GM19324 (cell line): ENCODE measurements around the gene AOPEP.

Experiments used
- ATAC-seq: cut with Tn5 transposase; IDR thresholded peaks from one replicate; pipeline ENCODE4 v1.9.1; 2021; ENCODE audit warnings: mild to moderate bottlenecking, moderate library complexity; ENCODE audit not compliant: unreplicated experiment, low FRiP score

Gene AOPEP

DNA sequence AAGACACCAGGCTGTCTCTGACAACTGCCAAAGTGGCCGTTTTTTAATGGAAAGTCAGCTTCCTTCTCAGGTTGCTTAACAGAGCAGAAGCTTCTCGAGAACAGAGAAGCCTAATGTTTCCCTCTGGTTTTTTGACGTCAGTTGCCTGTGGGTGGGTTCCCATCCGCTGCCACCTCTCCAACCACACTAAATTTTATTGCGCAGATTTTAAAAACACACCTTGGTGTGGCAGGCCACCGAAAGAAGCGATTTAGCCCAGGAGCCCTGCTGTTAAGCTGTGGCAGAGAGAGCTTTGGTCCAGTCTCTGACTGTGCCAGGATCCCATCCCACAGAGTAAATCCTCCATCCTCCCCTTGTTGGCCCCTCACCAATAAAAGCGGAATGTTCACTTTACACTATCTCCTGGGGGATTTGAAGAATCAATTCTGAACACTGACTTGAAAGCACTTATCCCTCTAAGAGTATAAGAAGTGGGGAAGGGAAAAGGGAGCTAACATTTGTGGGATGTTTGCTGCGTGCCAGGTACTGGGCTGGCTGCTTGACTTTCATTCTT lies 181.6 kb downstream of the AOPEP start:
- ATAC-seq, result no peak

GRCh38 chr9:94908583-94909249 lies 182.2 kb downstream of the AOPEP start:
- ATAC-seq, result no peak

- ATAC-seq, result no peak
Observed at GRCh38 chr9:94909250-94909894, 182.9 kb downstream of the AOPEP start.

GRCh38 chr9:94909965-94910730 lies 183.6 kb downstream of the AOPEP start:
- no peak for ATAC-seq

GRCh38 chr9:94911211-94911610 lies 184.7 kb downstream of the AOPEP start:
- no peak for ATAC-seq

- no peak for ATAC-seq
Observed at GRCh38 chr9:94911986-94912635, 185.6 kb downstream of the AOPEP start.

DNA sequence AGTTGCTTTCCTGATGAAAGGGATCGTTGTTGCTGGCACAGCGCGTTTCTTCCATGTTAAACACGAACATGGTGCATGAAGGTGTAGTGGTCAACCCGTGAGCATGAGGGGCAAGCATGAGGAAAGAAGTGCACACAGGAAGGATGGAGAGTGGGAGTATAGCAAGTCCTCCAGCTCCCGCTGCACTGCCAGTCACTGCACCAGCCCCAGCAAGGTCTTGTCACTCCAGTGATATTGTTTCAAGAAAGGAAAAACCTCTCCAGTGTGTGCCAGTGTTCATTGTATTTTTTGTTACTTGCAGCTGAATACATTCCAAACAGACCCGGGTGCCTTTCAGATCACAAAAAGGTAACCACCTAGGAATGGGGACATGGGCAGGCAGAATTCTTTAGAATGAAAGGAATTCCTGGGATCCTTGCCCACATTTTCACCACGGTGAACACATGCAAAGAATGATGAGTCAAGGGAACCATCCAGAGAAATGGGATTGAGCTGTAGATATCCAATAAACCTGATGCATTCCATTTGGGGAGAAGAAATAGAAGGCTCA lies 186.3 kb downstream of the AOPEP start:
- ATAC-seq, result no peak

DNA sequence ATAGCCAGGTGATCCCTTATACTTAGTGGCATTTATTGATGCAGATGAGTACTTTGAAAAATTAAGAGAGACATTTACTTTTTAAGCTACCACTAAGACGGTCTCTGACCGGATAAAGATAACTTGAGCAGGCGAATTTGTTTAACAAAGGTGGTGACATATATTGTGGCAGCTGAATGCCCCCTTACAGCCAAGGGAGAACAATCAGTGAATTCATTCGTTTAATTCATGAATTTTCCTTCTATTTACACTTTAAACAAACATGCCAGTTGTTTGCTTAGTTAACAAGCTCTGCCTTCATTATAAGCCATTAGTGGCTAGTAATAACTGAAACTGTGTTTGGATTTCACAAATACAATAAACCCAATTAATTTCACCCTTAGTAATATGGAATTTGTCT lies 187.1 kb downstream of the AOPEP start:
- no peak for ATAC-seq

DNA sequence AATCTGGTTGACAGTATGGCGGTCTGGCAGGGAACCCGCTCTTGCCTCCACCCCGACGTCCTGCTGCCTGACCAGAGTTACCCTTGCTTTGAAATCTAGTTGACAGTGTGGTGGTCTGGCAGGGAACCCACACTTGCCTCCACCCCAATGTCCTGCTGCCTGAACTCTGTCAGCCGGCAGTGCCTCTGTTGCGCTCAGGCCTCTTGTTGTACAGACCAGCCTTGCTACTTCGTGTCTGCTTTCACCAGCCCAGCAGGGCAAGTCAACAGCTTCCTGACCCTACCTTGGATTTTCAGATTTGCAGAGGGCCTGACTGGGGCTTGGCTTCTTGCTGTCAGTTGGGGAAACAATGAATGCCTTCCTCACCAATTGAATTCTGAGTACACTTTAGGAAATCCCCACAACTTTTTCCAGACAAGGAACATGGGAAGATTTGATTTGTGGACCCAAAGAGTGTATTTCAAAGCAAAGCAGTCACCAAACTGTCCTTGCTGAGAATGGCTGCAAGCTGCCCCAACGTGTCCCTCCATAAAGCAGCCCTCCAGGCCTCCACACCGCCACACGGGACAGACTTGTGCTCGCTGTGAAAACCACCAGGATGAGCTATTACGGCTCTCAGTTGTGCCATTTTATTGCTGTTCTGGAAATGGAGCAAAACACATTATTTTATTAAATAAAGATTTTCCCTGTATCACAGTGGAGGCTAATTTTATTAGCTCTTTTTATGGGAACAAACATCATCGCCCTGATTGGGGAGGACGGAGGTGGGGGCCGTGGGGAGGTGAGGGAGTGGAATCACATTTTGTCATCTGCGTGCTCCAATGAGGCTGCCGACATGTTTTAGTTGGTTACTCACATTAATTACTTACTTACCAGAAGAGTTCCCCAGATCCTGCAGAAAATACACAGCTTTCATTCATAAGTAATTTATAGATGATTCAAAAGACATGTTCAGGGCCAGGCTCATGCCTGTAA lies 189.3 kb downstream of the AOPEP start:
- ATAC-seq, result no peak

DNA sequence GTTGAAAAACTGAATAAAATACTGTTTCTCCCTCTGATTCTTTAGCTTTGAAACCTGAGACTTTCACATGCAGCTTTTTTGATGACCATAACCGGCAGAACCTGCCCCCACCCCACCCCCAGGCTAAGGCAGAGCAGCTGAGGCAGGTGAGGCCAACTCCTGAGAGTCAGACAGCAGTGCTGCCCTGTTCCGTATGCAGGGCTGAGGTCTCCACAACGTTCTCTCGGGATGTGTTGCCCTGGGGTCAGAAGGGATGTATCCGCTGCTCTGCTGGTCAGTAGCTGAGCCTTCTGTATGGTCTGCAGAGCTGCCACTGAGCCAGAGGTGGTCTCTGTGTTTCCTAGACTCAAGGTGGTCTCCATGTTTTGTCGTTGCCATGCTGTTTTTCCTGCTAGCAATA lies 190.5 kb downstream of the AOPEP start:
- no peak for ATAC-seq

DNA sequence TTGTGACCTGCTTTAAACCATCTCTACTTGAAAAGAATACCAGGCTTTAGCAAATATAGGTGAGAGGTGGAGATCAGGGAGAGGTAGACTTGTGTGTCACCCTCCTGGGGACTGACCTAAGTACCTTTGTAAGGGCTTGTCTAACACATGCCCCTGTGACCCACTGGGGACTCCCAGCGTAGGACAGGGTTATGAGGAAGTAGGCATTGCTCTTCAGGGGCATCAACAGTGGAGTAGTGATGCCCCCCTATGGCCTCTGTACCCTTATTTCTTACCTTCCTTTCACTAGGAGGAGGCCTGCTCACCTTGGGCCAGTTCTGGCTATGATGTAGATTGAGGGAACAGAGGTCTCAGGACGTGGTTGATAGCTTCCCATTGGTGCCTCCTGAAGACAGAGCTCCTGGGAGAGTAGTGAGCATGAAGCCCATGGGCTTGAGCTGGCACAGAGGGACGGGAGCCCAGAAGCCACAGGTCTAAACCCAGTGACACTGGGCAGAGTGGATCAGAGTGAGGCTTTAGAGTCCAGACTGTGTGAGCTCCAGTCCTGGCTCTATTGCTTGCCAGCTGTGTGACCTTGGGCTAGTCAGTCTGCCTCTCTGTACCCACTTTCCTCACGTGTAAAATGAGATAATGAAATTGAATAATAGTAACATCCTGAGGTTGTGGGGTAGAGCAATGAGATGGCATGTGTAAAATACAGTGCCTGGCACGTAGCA lies 191.7 kb downstream of the AOPEP start:
- ATAC-seq, result no peak

DNA sequence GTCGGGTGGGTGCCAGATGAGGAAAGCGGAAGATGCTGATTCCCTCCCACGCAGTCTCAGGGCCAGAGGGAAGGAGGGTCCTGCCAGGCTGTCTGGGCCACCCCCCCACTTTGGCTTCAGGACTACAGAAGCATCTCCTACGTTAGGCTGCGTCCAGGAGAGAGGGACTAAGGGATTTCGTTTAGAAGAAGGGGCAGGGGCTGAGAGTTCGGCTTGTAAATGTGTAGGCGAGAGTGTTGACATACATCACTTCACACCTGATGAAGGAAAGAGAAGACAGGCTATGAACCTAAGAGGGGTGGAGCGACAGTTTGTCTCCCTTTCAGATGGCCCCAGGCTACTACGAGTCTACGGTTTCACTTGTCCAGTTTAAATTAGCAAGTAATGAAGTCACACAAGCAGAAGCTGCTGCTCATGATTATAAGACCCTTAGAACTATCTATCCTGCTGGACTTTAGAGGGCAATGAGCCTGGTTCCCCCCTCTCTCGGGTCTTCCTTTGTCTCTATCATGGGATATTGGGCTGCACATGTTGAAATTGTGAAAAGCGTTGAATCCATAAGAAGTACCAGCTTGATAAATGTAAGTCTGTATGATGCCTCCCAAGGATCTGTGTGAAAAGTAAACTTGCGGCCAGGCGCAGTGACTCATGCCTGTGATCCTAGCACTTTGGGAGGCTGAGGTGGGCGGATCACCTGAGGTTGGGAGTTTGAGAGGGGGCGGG lies 193.0 kb downstream of the AOPEP start:
- no peak for ATAC-seq

GRCh38 chr9:94920420-94921091 lies 194.1 kb downstream of the AOPEP start:
- ATAC-seq, result no peak

DNA sequence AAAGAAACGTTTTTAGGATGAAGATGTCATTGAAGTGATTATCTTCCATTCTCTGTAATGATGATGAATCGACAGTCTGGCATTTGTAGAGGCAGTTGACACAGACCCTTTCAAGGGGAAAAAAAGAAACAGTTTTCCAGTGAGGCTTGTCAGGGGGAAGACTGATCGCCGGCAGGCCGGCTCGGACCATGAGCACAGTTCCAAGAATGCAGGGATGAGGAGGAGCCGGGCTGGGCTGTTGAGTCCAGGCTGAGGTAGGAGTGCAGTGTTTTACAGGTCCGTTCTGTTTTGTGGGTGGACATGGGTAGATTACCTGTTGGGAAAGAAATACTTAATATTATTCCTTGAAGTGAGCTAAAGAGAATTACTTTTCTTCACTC lies 194.6 kb downstream of the AOPEP start:
- no peak for ATAC-seq

DNA sequence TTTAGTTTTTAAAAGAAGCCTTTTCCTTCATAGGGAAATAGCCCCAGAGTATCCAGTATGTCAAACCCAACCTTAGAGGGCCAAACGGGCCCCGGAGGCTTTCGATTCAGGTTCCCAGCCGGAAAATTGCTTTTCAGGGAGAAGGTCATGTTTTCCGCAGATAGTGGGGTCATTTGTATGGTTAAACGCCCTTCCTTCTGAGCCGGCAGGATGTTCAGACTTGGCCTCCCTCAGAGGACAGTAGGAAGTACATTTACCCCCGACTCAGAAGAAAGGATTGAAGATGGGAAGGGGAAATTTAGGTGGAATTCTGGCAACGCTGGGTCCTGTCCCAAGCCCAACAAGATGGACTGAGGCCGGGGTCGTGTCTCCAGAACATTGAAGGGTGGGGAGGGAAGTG lies 195.2 kb downstream of the AOPEP start:
- no peak for ATAC-seq

- no peak for ATAC-seq
Observed at GRCh38 chr9:94922098-94922607, 195.7 kb downstream of the AOPEP start.

DNA sequence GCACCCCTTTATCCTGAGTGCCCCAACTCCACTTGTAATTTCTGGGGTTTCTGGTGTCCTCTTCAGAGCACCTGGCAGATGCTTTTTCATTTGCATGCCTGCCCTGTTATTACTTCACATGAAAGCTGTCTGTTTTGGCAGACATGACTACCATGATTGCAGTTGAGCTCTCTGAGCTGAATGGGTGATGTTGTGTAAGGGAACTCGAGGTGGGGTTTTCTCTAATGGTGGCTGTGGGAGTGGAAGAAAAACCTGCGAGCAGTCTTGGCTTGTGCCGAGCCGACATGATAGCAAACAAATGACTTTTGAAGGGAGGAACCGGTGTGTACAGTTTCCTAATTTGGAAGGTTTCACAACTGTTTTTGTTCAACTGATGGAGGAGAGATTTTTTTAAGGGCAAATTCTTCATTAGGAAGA lies 196.2 kb downstream of the AOPEP start:
- ATAC-seq, result peak; percentile 37
